Measurements from ENCODE around the gene MEGF11. TPM values are rescaled to one million over a fixed set of nuclear protein-coding genes. Genes with fewer than 3 reads are reported as not detected.

MEGF11 gene
- polyA plus RNA-seq, 3 donors from 2014 or later, result not detected

GRCh38 chr15:66035901-66036300 is 217.6 kb downstream of the MEGF11 start:
- DNase-seq, result no peak
- no peaks in the 10 kb centered on the region for H3K36me3 Mint-ChIP-seq
- no peak overlapping the region for H3K27ac Mint-ChIP-seq
- no peaks in the 10 kb centered on the region for H3K4me1 Mint-ChIP-seq
- no peak overlapping the region for H3K4me3 Mint-ChIP-seq
- peaks cover 8 to 10% (median 9%) of the 10 kb centered on the region in 3 donors for H3K27me3 Mint-ChIP-seq (ENCODE audit: low read depth in 3 of 3)
- H3K9me3 Mint-ChIP-seq, result peaks cover 0 to 3% (median 0%) of the 10 kb centered on the region in 6 donors

DNA sequence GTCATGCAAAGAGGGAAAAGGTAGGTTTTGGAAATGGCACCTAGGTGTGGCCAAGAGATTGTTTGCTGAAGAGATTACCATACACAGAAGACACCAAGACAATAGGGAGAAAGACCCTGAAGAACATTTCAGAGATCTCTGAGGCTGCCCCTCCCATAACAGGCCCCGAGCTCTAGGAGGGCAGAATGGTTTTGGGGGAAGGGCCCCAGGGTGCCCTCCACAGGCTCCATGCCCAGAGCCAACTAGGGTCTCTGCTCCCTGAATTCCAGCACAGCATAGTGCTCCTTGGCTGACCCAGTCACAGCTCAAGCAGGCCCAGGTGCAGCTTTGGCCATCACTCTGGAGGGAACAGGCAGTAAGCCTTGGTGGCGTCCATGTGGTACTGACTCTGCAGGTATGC is 220.4 kb downstream of the MEGF11 start:
- Mint-ChIP-seq H3K27me3 (ENCODE audit: low read depth in 3 of 3) (peaks cover 0 to 10% (median 8%) of the 10 kb centered on the region in 3 donors), H3K4me3 (no peak overlapping the region), H3K27ac (no peak overlapping the region), H3K4me1 (no peaks in the 10 kb centered on the region), H3K36me3 (no peaks in the 10 kb centered on the region), H3K9me3 (peaks cover 0 to 3% (median 0%) of the 10 kb centered on the region in 6 donors)
- no peak for DNase-seq

- Mint-ChIP-seq H3K4me1 (no peaks in the 10 kb centered on the region), H3K27me3 (ENCODE audit: low read depth in 3 of 3) (peaks cover 0 to 8% (median 5%) of the 10 kb centered on the region in 3 donors), H3K9me3 (peaks cover 0 to 3% (median 0%) of the 10 kb centered on the region in 6 donors)
Observed at GRCh38 chr15:66032006-66032405, 221.5 kb downstream of the MEGF11 start.

DNA sequence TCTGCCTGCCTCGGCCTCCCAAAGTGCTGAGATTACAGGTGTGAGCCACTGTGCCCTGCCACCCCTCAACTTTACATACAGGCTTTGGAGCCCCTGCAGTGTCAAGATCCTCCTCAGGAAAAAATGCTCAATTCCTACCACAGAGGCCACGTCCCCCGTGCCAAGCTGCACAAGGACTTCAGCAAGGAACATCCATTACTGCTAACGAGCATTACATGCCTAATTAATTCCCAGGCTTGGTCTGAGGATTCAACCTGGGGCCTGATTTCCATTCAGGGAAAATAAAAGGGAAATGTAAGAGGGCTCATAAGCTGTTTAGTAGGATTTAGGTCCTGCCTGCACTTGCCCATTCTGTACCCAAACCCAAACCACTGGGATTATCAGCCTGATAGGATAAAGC is 222.9 kb downstream of the MEGF11 start:
- Mint-ChIP-seq H3K4me3 (no peak overlapping the region), H3K9me3 (peaks cover 0 to 3% (median 0%) of the 10 kb centered on the region in 6 donors), H3K27me3 (ENCODE audit: low read depth in 3 of 3) (peaks cover 0 to 8% (median 2%) of the 10 kb centered on the region in 3 donors), H3K27ac (no peak overlapping the region), H3K36me3 (no peaks in the 10 kb centered on the region), H3K4me1 (no peaks in the 10 kb centered on the region)
- DNase-seq, result no peak

More at GRCh38 chr15:66032006-66032405, 221.5 kb downstream of the MEGF11 start:
- H3K4me3 Mint-ChIP-seq, result no peak overlapping the region
- no peaks in the 10 kb centered on the region for H3K36me3 Mint-ChIP-seq
- no peak for DNase-seq
- no peak overlapping the region for H3K27ac Mint-ChIP-seq

DNA sequence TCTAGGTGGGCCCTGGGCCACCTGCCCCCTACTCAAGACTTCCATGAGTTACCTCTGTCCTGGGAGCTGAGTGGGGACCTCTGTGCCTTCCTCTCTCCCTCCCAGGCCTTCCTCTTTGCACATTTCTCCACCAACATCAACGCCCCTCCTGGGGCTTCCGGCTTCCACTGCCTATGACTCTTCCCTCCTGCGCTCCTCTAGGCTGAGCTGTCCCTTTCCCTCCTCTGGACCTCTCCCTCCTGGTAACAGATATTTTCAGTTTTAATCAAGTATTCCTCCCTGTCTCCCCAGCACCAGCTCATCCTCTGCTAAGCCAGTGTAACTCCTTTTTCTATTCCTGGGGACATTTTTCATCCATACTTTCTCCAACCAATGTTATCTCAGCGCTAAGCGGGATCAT is 223.9 kb downstream of the MEGF11 start:
- Mint-ChIP-seq H3K27me3 (ENCODE audit: low read depth in 3 of 3) (peaks cover 0 to 11% (median 2%) of the 10 kb centered on the region in 3 donors), H3K36me3 (no peaks in the 10 kb centered on the region), H3K4me1 (no peaks in the 10 kb centered on the region), H3K4me3 (no peak overlapping the region), H3K9me3 (peaks cover 0 to 3% (median 0%) of the 10 kb centered on the region in 6 donors), H3K27ac (no peak overlapping the region)
- DNase-seq, result no peak

- DNase-seq, result no peak
- peaks cover 0 to 11% (median 2%) of the 10 kb centered on the region in 3 donors for H3K27me3 Mint-ChIP-seq (ENCODE audit: low read depth in 3 of 3)
- no peak overlapping the region for H3K27ac Mint-ChIP-seq
- no peaks in the 10 kb centered on the region for H3K36me3 Mint-ChIP-seq
- H3K9me3 Mint-ChIP-seq, result peaks cover 0 to under 1% (median 0%) of the 10 kb centered on the region in 6 donors
- no peaks in the 10 kb centered on the region for H3K4me1 Mint-ChIP-seq
- no peak overlapping the region for H3K4me3 Mint-ChIP-seq
Observed at GRCh38 chr15:66027268-66027805, 226.2 kb downstream of the MEGF11 start.

GRCh38 chr15:66025972-66026371 is 227.6 kb downstream of the MEGF11 start:
- Mint-ChIP-seq H3K4me3 (no peak overlapping the region), H3K27ac (no peak overlapping the region), H3K4me1 (no peaks in the 10 kb centered on the region), H3K27me3 (ENCODE audit: low read depth in 3 of 3) (peaks cover 0 to 15% (median 2%) of the 10 kb centered on the region in 3 donors), H3K9me3 (no peaks in the 10 kb centered on the region), H3K36me3 (no peaks in the 10 kb centered on the region)
- no peak for DNase-seq

GRCh38 chr15:66025015-66025452 is 228.5 kb downstream of the MEGF11 start:
- Mint-ChIP-seq H3K4me3 (no peak overlapping the region), H3K4me1 (no peaks in the 10 kb centered on the region), H3K9me3 (no peaks in the 10 kb centered on the region), H3K27ac (no peak overlapping the region), H3K36me3 (no peaks in the 10 kb centered on the region), H3K27me3 (ENCODE audit: low read depth in 3 of 3) (peaks cover 0 to 15% (median 2%) of the 10 kb centered on the region in 3 donors)
- DNase-seq, result no peak

- Mint-ChIP-seq H3K27me3 (ENCODE audit: low read depth in 3 of 3) (peaks cover 0 to 11% (median 2%) of the 10 kb centered on the region in 3 donors), H3K36me3 (no peaks in the 10 kb centered on the region), H3K9me3 (no peaks in the 10 kb centered on the region), H3K4me3 (no peak overlapping the region), H3K4me1 (no peaks in the 10 kb centered on the region), H3K27ac (no peak overlapping the region)
- DNase-seq, result no peak
Observed at GRCh38 chr15:66024116-66024515, 229.4 kb downstream of the MEGF11 start.

GRCh38 chr15:66023311-66023972 is 230.1 kb downstream of the MEGF11 start:
- no peaks in the 10 kb centered on the region for H3K36me3 Mint-ChIP-seq
- no peak overlapping the region for H3K4me3 Mint-ChIP-seq
- peaks cover 0 to 13% (median 2%) of the 10 kb centered on the region in 3 donors for H3K27me3 Mint-ChIP-seq (ENCODE audit: low read depth in 3 of 3)
- H3K9me3 Mint-ChIP-seq, result no peaks in the 10 kb centered on the region
- H3K4me1 Mint-ChIP-seq, result no peaks in the 10 kb centered on the region
- no peak overlapping the region for H3K27ac Mint-ChIP-seq
- no peak for DNase-seq

- H3K4me3 Mint-ChIP-seq, result no peak overlapping the region
- no peak for DNase-seq
- no peaks in the 10 kb centered on the region for H3K9me3 Mint-ChIP-seq
- peaks cover 0 to 13% (median 2%) of the 10 kb centered on the region in 3 donors for H3K27me3 Mint-ChIP-seq (ENCODE audit: low read depth in 3 of 3)
- H3K4me1 Mint-ChIP-seq, result no peaks in the 10 kb centered on the region
- no peaks in the 10 kb centered on the region for H3K36me3 Mint-ChIP-seq
- no peak overlapping the region for H3K27ac Mint-ChIP-seq
Observed at GRCh38 chr15:66022163-66022525, 231.4 kb downstream of the MEGF11 start.

- Mint-ChIP-seq H3K27me3 (ENCODE audit: low read depth in 3 of 3) (peaks cover 0 to 13% (median 2%) of the 10 kb centered on the region in 3 donors), H3K4me1 (no peaks in the 10 kb centered on the region), H3K27ac (no peak overlapping the region), H3K9me3 (no peaks in the 10 kb centered on the region), H3K4me3 (no peak overlapping the region), H3K36me3 (no peaks in the 10 kb centered on the region)
- DNase-seq, result no peak
Observed at GRCh38 chr15:66021496-66022162, 231.9 kb downstream of the MEGF11 start.

DNA sequence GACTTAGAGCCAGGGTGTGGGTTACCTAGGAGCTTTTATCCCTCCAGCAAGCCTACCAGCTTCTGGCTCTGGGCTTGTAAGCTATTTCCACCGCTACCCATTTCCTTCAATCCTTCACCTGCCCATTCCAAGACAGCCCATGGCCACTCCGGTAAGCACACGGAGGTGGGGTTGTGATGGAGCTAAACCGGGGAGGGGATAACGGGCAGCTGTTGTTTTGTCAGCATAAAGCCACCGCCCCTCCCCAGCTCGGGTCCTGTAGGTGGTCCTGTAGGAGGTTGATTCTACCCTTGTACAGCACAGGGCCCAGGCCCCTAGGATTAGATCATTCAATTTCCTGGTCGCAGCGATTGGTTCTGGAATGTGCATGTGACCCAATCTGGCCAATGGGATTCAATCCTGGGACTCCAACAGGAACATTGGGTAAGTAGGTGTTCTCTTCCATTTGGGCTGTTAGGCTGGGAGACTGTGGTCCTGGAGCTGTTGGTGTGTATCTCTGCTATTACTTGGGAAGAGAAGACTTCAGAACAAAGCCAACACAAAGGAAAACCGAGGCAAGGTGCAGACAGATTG is 233.6 kb downstream of the MEGF11 start:
- Mint-ChIP-seq H3K27me3 (ENCODE audit: low read depth in 3 of 3) (peaks cover 0 to 12% (median 2%) of the 10 kb centered on the region in 3 donors), H3K4me1 (no peaks in the 10 kb centered on the region), H3K9me3 (no peaks in the 10 kb centered on the region), H3K4me3 (no peak overlapping the region), H3K27ac (no peak overlapping the region), H3K36me3 (no peaks in the 10 kb centered on the region)
- no peak for DNase-seq

GRCh38 chr15:66019368-66019767 is 234.2 kb downstream of the MEGF11 start:
- H3K27me3 Mint-ChIP-seq (ENCODE audit: low read depth in 3 of 3), result peaks cover 0 to 9% (median 2%) of the 10 kb centered on the region in 3 donors
- H3K4me3 Mint-ChIP-seq, result no peak overlapping the region
- DNase-seq, result no peak
- H3K27ac Mint-ChIP-seq, result no peak overlapping the region
- H3K4me1 Mint-ChIP-seq, result no peaks in the 10 kb centered on the region
- no peaks in the 10 kb centered on the region for H3K36me3 Mint-ChIP-seq
- H3K9me3 Mint-ChIP-seq, result no peaks in the 10 kb centered on the region

All from immature natural killer cell (primary cell).